Activated B cell treated with CpG ODN at 0.5 μM for 24 hours (primary cell): Measurements from ENCODE around the gene SHISAL1. TPM values are rescaled to one million over a fixed set of nuclear protein-coding genes. Genes with fewer than 3 reads are reported as not detected.

ENCODE experiments used
- ATAC-seq: fragments of 200-7000 bp; cut with Tn5 transposase; one replicate; pipeline ENCODE4 v1.10.0; 2021; ENCODE audit warnings: low read depth, mild to moderate bottlenecking, moderate library complexity
- CTCF ChIA-PET: fragments of 350-600 bp; sonication (Branson Sonifier 250); formaldehyde crosslinking; loops from one replicate; lab custom pipeline; 2021; ENCODE audit warnings: antibody characterized with exemption; lab: Charles Lee
- POLR2A ChIA-PET: fragments of 350-600 bp; sonication (Branson Sonifier 250); formaldehyde crosslinking; loops from one replicate; lab custom pipeline; 2021; ENCODE audit warnings: antibody characterized with exemption; lab: Charles Lee
- DNase-seq: peaks from one replicate; pipeline ENCODE4 v3.0.0; 2022
- H3K27ac Mint-ChIP-seq: one replicate; pipeline ENCODE4 v1.8.0; 2020; ENCODE audit warnings: mixed read lengths
- H3K27me3 Mint-ChIP-seq: one replicate; pipeline ENCODE4 v1.8.0; 2021; ENCODE audit warnings: mixed read lengths
- H3K36me3 Mint-ChIP-seq: one replicate; pipeline ENCODE4 v1.8.0; 2021; ENCODE audit warnings: low read depth, mixed read lengths
- H3K4me1 Mint-ChIP-seq: one replicate; pipeline ENCODE4 v1.8.0; 2021; ENCODE audit warnings: mixed read lengths
- H3K4me3 Mint-ChIP-seq: one replicate; pipeline ENCODE4 v1.8.0; 2020; ENCODE audit warnings: mild to moderate bottlenecking, mixed read lengths
- H3K9me3 Mint-ChIP-seq: one replicate; pipeline ENCODE4 v1.8.0; 2020; ENCODE audit warnings: mixed read lengths
- CTCF ChIP-seq: fragments of 200-600 bp; IDR thresholded peaks from one replicate; pipeline ENCODE4 v1.8.0; 2022; ENCODE audit warnings: antibody characterized with exemption, mild to moderate bottlenecking
- intact Hi-C: fragments of 100-400 bp; cut with micrococcal nuclease; formaldehyde crosslinking; loops from one replicate; pipeline ENCODE4 v1.15.1; 2024
- total RNA-seq: library from RNA; stranded (reverse); gene quantifications from 2 replicates; pipeline ENCODE4 v1.2.3, GENCODE V29; 2022

The SHISAL1 gene
- total RNA-seq, 1 donor from 2014 or later: not detected

GRCh38 chr22:44289414-44290171, 23.2 kb downstream of the SHISAL1 start:
- ATAC-seq (no peak), DNase-seq (no peak)
- H3K27me3 Mint-ChIP-seq: peaks cover 15% of the 10 kb centered on the region
- no peak overlapping the region for H3K27ac Mint-ChIP-seq
- no peaks in the 10 kb centered on the region for H3K36me3 Mint-ChIP-seq
- CTCF ChIA-PET: no interaction called here
- no peaks in the 10 kb centered on the region for H3K4me1 Mint-ChIP-seq
- intact Hi-C loops: no loop called here
- no peak for TF ChIP-seq CTCF
- H3K9me3 Mint-ChIP-seq: peaks cover 7% of the 10 kb centered on the region
- POLR2A ChIA-PET: no interaction called here
- H3K4me3 Mint-ChIP-seq: no peak overlapping the region

- H3K27me3 Mint-ChIP-seq: peaks cover 16% of the 10 kb centered on the region
- H3K36me3 Mint-ChIP-seq: no peaks in the 10 kb centered on the region
- no peak for TF ChIP-seq CTCF
- POLR2A ChIA-PET: no interaction called here
- no peaks in the 10 kb centered on the region for H3K4me1 Mint-ChIP-seq
- H3K9me3 Mint-ChIP-seq: no peaks in the 10 kb centered on the region
- intact Hi-C loops: no loop called here
- DNase-seq (no peak), ATAC-seq (no peak)
- CTCF ChIA-PET: no interaction called here
- H3K27ac Mint-ChIP-seq: no peak overlapping the region
- H3K4me3 Mint-ChIP-seq: no peak overlapping the region
Observed at GRCh38 chr22:44288913-44289312, 23.8 kb downstream of the SHISAL1 start.

GRCh38 chr22:44287741-44288140, 25.0 kb downstream of the SHISAL1 start:
- ChIA-PET POLR2A (no interaction called here), CTCF (no interaction called here)
- ATAC-seq (no peak), DNase-seq (no peak)
- no peak overlapping the region for H3K4me3 Mint-ChIP-seq
- H3K27me3 Mint-ChIP-seq: peaks cover 16% of the 10 kb centered on the region
- no peak for TF ChIP-seq CTCF
- no peaks in the 10 kb centered on the region for H3K9me3 Mint-ChIP-seq
- no peaks in the 10 kb centered on the region for H3K36me3 Mint-ChIP-seq
- H3K27ac Mint-ChIP-seq: no peak overlapping the region
- no peaks in the 10 kb centered on the region for H3K4me1 Mint-ChIP-seq
- intact Hi-C loops: no loop called here

GRCh38 chr22:44287121-44287693, 25.5 kb downstream of the SHISAL1 start:
- Mint-ChIP-seq H3K4me1 (no peaks in the 10 kb centered on the region), H3K27me3 (peaks cover 19% of the 10 kb centered on the region)
- CTCF ChIA-PET: no interaction called here

More at GRCh38 chr22:44287121-44287693, 25.5 kb downstream of the SHISAL1 start:
- DNase-seq (no peak), ATAC-seq (no peak)
- Mint-ChIP-seq H3K36me3 (no peaks in the 10 kb centered on the region), H3K27ac (no peak overlapping the region), H3K9me3 (no peaks in the 10 kb centered on the region), H3K4me3 (no peak overlapping the region)
- POLR2A ChIA-PET: no interaction called here
- no peak for TF ChIP-seq CTCF
- intact Hi-C loops: no loop called here
